ENCODE data around the gene CKAP5. TPM values are rescaled to one million over a fixed set of nuclear protein-coding genes. Genes with fewer than 3 reads are reported as not detected.

CKAP5 gene
- total RNA-seq, 1 experiment from 2014 or later, result 171 TPM

DNA sequence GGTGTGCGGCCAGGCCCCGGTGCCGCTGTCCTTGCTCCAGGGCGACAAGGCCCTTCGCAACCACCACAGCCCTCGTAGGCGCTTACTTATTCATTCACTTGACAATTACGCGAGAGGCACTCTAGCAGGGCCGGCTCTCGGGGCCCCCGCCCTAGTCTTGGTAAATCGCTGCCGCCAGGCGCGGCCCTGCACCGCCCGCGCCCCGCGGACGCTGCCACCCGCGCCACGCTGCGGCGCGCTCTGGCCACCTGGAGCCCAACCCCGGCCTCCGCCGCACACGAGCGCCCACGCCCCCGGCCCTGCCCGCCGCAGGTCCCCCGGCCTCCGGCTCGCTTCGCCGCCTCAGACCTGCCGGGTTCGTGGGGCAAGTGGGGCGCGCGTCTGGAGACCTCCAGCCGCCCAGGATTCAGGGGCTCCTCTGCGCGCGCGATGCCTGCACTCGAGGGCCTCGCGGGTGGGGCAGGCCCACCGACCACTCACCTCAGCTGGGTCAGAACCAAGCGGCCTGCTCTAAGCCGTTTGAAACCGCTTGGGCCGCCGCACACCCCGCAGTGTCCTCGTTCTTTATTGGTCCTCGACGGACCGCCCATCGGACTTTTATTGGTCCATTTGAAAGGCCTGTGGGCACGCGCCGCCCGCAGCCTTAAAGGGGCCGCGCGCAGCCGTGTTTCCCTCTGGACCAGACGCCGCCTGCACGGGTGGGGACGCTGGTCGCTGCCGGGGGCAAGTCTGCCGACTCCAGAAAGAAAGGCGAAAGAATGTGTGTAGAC is at the start of gene CKAP5 (continued):
- no peak for TF ChIP-seq ESRRA (CRISPR knock-in tag; IDR thresholded peaks at IDR 0.05; ENCODE audit: borderline replicate concordance)
- no peak for TF ChIP-seq NR1H2 (CRISPR knock-in tag; IDR thresholded peaks at IDR 0.05)
- TF ChIP-seq TEAD1 (CRISPR knock-in tag; IDR thresholded peaks at IDR 0.05), result peak; percentile 81
- TF ChIP-seq SMAD3 (CRISPR knock-in tag; IDR thresholded peaks at IDR 0.05; ENCODE audit: borderline replicate concordance), result 0 out of 2 replicates have a peak, but pooled peaks have one; percentile 71
- TF ChIP-seq, protein P1, sequence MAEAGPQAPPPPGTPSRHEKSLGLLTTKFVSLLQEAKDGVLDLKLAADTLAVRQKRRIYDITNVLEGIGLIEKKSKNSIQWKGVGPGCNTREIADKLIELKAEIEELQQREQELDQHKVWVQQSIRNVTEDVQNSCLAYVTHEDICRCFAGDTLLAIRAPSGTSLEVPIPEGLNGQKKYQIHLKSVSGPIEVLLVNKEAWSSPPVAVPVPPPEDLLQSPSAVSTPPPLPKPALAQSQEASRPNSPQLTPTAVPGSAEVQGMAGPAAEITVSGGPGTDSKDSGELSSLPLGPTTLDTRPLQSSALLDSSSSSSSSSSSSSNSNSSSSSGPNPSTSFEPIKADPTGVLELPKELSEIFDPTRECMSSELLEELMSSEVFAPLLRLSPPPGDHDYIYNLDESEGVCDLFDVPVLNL (CRISPR knock-in tag; IDR thresholded peaks at IDR 0.05; ENCODE audit: borderline replicate concordance, low read depth), result peak; percentile 94
- TF ChIP-seq ZNF671 (CRISPR knock-in tag; IDR thresholded peaks at IDR 0.05), result no peak
- TF ChIP-seq, protein P2, sequence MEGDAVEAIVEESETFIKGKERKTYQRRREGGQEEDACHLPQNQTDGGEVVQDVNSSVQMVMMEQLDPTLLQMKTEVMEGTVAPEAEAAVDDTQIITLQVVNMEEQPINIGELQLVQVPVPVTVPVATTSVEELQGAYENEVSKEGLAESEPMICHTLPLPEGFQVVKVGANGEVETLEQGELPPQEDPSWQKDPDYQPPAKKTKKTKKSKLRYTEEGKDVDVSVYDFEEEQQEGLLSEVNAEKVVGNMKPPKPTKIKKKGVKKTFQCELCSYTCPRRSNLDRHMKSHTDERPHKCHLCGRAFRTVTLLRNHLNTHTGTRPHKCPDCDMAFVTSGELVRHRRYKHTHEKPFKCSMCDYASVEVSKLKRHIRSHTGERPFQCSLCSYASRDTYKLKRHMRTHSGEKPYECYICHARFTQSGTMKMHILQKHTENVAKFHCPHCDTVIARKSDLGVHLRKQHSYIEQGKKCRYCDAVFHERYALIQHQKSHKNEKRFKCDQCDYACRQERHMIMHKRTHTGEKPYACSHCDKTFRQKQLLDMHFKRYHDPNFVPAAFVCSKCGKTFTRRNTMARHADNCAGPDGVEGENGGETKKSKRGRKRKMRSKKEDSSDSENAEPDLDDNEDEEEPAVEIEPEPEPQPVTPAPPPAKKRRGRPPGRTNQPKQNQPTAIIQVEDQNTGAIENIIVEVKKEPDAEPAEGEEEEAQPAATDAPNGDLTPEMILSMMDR (IDR thresholded peaks at IDR 0.05), result no peak
- TF ChIP-seq ZNF121 (CRISPR knock-in tag; IDR thresholded peaks at IDR 0.05), result no peak
- 0 out of 2 replicates have a peak, but pooled peaks have one; percentile 36 for TF ChIP-seq NFE2L1 (CRISPR knock-in tag; IDR thresholded peaks at IDR 0.05)
- peak; percentile 77 for TF ChIP-seq CREM (CRISPR knock-in tag; IDR thresholded peaks at IDR 0.05)
- TF ChIP-seq ZNF396 (CRISPR knock-in tag; IDR thresholded peaks at IDR 0.05; ENCODE audit: borderline replicate concordance), result no peak
- TF ChIP-seq, protein P3, sequence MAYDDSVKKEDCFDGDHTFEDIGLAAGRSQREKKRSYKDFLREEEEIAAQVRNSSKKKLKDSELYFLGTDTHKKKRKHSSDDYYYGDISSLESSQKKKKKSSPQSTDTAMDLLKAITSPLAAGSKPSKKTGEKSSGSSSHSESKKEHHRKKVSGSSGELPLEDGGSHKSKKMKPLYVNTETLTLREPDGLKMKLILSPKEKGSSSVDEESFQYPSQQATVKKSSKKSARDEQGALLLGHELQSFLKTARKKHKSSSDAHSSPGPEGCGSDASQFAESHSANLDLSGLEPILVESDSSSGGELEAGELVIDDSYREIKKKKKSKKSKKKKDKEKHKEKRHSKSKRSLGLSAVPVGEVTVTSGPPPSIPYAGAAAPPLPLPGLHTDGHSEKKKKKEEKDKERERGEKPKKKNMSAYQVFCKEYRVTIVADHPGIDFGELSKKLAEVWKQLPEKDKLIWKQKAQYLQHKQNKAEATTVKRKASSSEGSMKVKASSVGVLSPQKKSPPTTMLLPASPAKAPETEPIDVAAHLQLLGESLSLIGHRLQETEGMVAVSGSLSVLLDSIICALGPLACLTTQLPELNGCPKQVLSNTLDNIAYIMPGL (CRISPR knock-in tag; IDR thresholded peaks at IDR 0.05), result peak; percentile 78; the same call in 1 of the 2 replicates
- no peak for TF ChIP-seq TEAD4 (CRISPR knock-in tag; IDR thresholded peaks at IDR 0.05)
- TF ChIP-seq, protein P4, sequence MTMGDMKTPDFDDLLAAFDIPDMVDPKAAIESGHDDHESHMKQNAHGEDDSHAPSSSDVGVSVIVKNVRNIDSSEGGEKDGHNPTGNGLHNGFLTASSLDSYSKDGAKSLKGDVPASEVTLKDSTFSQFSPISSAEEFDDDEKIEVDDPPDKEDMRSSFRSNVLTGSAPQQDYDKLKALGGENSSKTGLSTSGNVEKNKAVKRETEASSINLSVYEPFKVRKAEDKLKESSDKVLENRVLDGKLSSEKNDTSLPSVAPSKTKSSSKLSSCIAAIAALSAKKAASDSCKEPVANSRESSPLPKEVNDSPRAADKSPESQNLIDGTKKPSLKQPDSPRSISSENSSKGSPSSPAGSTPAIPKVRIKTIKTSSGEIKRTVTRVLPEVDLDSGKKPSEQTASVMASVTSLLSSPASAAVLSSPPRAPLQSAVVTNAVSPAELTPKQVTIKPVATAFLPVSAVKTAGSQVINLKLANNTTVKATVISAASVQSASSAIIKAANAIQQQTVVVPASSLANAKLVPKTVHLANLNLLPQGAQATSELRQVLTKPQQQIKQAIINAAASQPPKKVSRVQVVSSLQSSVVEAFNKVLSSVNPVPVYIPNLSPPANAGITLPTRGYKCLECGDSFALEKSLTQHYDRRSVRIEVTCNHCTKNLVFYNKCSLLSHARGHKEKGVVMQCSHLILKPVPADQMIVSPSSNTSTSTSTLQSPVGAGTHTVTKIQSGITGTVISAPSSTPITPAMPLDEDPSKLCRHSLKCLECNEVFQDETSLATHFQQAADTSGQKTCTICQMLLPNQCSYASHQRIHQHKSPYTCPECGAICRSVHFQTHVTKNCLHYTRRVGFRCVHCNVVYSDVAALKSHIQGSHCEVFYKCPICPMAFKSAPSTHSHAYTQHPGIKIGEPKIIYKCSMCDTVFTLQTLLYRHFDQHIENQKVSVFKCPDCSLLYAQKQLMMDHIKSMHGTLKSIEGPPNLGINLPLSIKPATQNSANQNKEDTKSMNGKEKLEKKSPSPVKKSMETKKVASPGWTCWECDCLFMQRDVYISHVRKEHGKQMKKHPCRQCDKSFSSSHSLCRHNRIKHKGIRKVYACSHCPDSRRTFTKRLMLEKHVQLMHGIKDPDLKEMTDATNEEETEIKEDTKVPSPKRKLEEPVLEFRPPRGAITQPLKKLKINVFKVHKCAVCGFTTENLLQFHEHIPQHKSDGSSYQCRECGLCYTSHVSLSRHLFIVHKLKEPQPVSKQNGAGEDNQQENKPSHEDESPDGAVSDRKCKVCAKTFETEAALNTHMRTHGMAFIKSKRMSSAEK (CRISPR knock-in tag; IDR thresholded peaks at IDR 0.05; ENCODE audit: borderline replicate concordance), result no peak
- no peak; the same call in none of the 2 replicates for TF ChIP-seq ETV6 (CRISPR knock-in tag; IDR thresholded peaks at IDR 0.05)
- TF ChIP-seq ZNF317 (CRISPR knock-in tag; IDR thresholded peaks at IDR 0.05; ENCODE audit: borderline replicate concordance, low read depth), result no peak
- TF ChIP-seq ZNF219 (CRISPR knock-in tag; IDR thresholded peaks at IDR 0.05; ENCODE audit: borderline replicate concordance), result no peak
- TF ChIP-seq, protein P5, sequence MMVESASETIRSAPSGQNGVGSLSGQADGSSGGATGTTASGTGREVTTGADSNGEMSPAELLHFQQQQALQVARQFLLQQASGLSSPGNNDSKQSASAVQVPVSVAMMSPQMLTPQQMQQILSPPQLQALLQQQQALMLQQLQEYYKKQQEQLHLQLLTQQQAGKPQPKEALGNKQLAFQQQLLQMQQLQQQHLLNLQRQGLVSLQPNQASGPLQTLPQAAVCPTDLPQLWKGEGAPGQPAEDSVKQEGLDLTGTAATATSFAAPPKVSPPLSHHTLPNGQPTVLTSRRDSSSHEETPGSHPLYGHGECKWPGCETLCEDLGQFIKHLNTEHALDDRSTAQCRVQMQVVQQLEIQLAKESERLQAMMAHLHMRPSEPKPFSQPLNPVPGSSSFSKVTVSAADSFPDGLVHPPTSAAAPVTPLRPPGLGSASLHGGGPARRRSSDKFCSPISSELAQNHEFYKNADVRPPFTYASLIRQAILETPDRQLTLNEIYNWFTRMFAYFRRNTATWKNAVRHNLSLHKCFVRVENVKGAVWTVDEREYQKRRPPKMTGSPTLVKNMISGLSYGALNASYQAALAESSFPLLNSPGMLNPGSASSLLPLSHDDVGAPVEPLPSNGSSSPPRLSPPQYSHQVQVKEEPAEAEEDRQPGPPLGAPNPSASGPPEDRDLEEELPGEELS (CRISPR knock-in tag; IDR thresholded peaks at IDR 0.05), result no peak; the same call in none of the 2 replicates
- TF ChIP-seq, protein P6, sequence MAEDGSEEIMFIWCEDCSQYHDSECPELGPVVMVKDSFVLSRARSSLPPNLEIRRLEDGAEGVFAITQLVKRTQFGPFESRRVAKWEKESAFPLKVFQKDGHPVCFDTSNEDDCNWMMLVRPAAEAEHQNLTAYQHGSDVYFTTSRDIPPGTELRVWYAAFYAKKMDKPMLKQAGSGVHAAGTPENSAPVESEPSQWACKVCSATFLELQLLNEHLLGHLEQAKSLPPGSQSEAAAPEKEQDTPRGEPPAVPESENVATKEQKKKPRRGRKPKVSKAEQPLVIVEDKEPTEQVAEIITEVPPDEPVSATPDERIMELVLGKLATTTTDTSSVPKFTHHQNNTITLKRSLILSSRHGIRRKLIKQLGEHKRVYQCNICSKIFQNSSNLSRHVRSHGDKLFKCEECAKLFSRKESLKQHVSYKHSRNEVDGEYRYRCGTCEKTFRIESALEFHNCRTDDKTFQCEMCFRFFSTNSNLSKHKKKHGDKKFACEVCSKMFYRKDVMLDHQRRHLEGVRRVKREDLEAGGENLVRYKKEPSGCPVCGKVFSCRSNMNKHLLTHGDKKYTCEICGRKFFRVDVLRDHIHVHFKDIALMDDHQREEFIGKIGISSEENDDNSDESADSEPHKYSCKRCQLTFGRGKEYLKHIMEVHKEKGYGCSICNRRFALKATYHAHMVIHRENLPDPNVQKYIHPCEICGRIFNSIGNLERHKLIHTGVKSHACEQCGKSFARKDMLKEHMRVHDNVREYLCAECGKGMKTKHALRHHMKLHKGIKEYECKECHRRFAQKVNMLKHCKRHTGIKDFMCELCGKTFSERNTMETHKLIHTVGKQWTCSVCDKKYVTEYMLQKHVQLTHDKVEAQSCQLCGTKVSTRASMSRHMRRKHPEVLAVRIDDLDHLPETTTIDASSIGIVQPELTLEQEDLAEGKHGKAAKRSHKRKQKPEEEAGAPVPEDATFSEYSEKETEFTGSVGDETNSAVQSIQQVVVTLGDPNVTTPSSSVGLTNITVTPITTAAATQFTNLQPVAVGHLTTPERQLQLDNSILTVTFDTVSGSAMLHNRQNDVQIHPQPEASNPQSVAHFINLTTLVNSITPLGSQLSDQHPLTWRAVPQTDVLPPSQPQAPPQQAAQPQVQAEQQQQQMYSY (CRISPR knock-in tag; IDR thresholded peaks at IDR 0.05), result no peak
- TF ChIP-seq KAT7 (CRISPR knock-in tag; IDR thresholded peaks at IDR 0.05; ENCODE audit: borderline replicate concordance), result no peak
- TF ChIP-seq, protein P7, sequence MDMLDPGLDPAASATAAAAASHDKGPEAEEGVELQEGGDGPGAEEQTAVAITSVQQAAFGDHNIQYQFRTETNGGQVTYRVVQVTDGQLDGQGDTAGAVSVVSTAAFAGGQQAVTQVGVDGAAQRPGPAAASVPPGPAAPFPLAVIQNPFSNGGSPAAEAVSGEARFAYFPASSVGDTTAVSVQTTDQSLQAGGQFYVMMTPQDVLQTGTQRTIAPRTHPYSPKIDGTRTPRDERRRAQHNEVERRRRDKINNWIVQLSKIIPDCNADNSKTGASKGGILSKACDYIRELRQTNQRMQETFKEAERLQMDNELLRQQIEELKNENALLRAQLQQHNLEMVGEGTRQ (CRISPR knock-in tag; IDR thresholded peaks at IDR 0.05), result peak; percentile 74
- TF ChIP-seq, protein P8, sequence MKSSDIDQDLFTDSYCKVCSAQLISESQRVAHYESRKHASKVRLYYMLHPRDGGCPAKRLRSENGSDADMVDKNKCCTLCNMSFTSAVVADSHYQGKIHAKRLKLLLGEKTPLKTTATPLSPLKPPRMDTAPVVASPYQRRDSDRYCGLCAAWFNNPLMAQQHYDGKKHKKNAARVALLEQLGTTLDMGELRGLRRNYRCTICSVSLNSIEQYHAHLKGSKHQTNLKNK (CRISPR knock-in tag; IDR thresholded peaks at IDR 0.05), result no peak
